GM18861 (cell line): ENCODE results near the gene ZNF532.
"Not testable (repeated sequence)": the region's sequence is repeated elsewhere in the genome, so short reads cannot be mapped to it uniquely, and the experiment has no call there.

ENCODE experiments used
- ATAC-seq: cut with Tn5 transposase; IDR thresholded peaks from one replicate; pipeline ENCODE4 v1.9.1; 2021; ENCODE audit not compliant: unreplicated experiment

The ZNF532 gene

GRCh38 chr18:58901143-58901542 lies 36.5 kb downstream of the ZNF532 start:
- no peak for ATAC-seq

GRCh38 chr18:58901783-58902182 lies 37.1 kb downstream of the ZNF532 start:
- ATAC-seq = no peak

GRCh38 chr18:58902961-58903360 lies 38.3 kb downstream of the ZNF532 start:
- no peak for ATAC-seq

- ATAC-seq = no peak
Measured at GRCh38 chr18:58903533-58903932, 38.9 kb downstream of the ZNF532 start.

- no peak for ATAC-seq
Measured at GRCh38 chr18:58905777-58906428, 41.2 kb downstream of the ZNF532 start.

- ATAC-seq = no peak
Measured at GRCh38 chr18:58908006-58908405, 43.3 kb downstream of the ZNF532 start.

- no peak for ATAC-seq
Measured at GRCh38 chr18:58909521-58909920, 44.8 kb downstream of the ZNF532 start.

- ATAC-seq = no peak
Measured at GRCh38 chr18:58911241-58911640, 46.6 kb downstream of the ZNF532 start.

GRCh38 chr18:58911766-58912165 lies 47.1 kb downstream of the ZNF532 start:
- ATAC-seq = no peak

GRCh38 chr18:58915006-58915799 lies 50.5 kb downstream of the ZNF532 start:
- ATAC-seq = no peak

GRCh38 chr18:58915995-58916394 lies 51.3 kb downstream of the ZNF532 start:
- ATAC-seq = no peak

- ATAC-seq = not testable (repeated sequence)
Measured at GRCh38 chr18:58919934-58920333, 55.3 kb downstream of the ZNF532 start.

- no peak for ATAC-seq
Measured at GRCh38 chr18:58922995-58923394, 58.3 kb downstream of the ZNF532 start.

GRCh38 chr18:58924473-58924872 lies 59.8 kb downstream of the ZNF532 start:
- ATAC-seq = no peak

GRCh38 chr18:58927659-58928058 lies 63.0 kb downstream of the ZNF532 start:
- no peak for ATAC-seq

- no peak for ATAC-seq
Measured at GRCh38 chr18:58928386-58928785, 63.7 kb downstream of the ZNF532 start.

- no peak for ATAC-seq
Measured at GRCh38 chr18:58929206-58929605, 64.5 kb downstream of the ZNF532 start.

- no peak for ATAC-seq
Measured at GRCh38 chr18:58934356-58934755, 69.7 kb downstream of the ZNF532 start.

GRCh38 chr18:58934933-58935577 lies 70.4 kb downstream of the ZNF532 start:
- no peak for ATAC-seq

- ATAC-seq = no peak
Measured at GRCh38 chr18:58937071-58937886, 72.6 kb downstream of the ZNF532 start.

- ATAC-seq = no peak
Measured at GRCh38 chr18:58937887-58938267, 73.2 kb downstream of the ZNF532 start.
